K562 (cell line): ENCODE measurements around the gene YIPF5. TPM values are rescaled to one million over a fixed set of nuclear protein-coding genes. Genes with fewer than 3 reads are reported as not detected.

Experiments
- ATAC-seq: fragments of 200-7000 bp; cut with Tn5 transposase; 3 replicates; pipeline ENCODE4 v1.9.1; 2020; ENCODE audit warnings: moderate library complexity
- BruUV-seq: library from RNA; stranded (reverse); fragments of 400-500 nt; replicated peaks from 2 replicates; lab custom pipeline; 2021; lab: Mats Ljungman, UMichigan
- CTCF ChIA-PET: fragments of 300-600 bp; formaldehyde crosslinking; extraction: SDS; loops from one replicate; lab custom pipeline; 2021; ENCODE audit warnings: low intra/inter-chr PET ratio; lab: Yijun Ruan, JAX
- POLR2A ChIA-PET: fragments of 300-600, 350-650 bp; sonication (Branson Sonifier 250); formaldehyde crosslinking; extraction: SDS; loops from one replicate; lab custom pipeline; 2021; ENCODE audit warnings: antibody characterized with exemption, inconsistent platforms; lab: Yijun Ruan, JAX
- DNase-seq, 4 experiments: peaks; one replicate each; pipeline versions ENCODE4 v3.0.0 to v3.0.0-alpha.2; 2011 to 2018; ENCODE audit warnings: low spot score in 3 of 4, mixed read lengths in 3 of 4; ENCODE audit errors: extremely low read depth in 1 of 4
- FAIRE-seq: peaks from 2 replicates; lab custom pipeline; 2011; peaks lifted over from hg19 to GRCh38; lab: Jason Lieb, UNC
- H2AFZ ChIP-seq: 2 replicates; pipeline ENCODE4 v1.6.0; 2011; ENCODE audit warnings: low read depth, low read length, control low read depth, inconsistent platforms
- H3K27ac ChIP-seq: fragments of 200-600 bp; 3 replicates; pipeline ENCODE4 v1.8.0; 2011; ENCODE audit warnings: low read depth, mild to moderate bottlenecking, control low read depth, inconsistent platforms, low read length, moderate library complexity, mixed read lengths; ENCODE audit errors: extremely low read depth
- H3K27me3 ChIP-seq, 2 experiments: fragments of 300-600 bp in 1 of 2; 2 replicates in 1 of 2; 3 replicates in 1 of 2; pipeline versions ENCODE4 v1.6.0 to v1.8.0; 2011; ENCODE audit warnings: inconsistent platforms in 2 of 2, low read length in 2 of 2, mild to moderate bottlenecking in 1 of 2, mixed read lengths in 1 of 2, moderate library complexity in 1 of 2; ENCODE audit not compliant: control insufficient read depth in 2 of 2, insufficient read depth in 2 of 2
- H3K36me3 ChIP-seq: fragments of 300-600 bp; 3 replicates; pipeline ENCODE4 v1.8.0; 2011; ENCODE audit warnings: mild to moderate bottlenecking, low read length, inconsistent platforms; ENCODE audit not compliant: control insufficient read depth, insufficient read depth
- H3K4me1 ChIP-seq, 2 experiments: fragments of 200-600 bp in 1 of 2; replicated peaks in 1 of 2; 2 replicates in 1 of 2; 3 replicates in 1 of 2; pipeline versions ENCODE4 v1.5.1 to v1.8.0; 2011; ENCODE audit warnings: inconsistent platforms in 2 of 2, low read length in 2 of 2, mild to moderate bottlenecking in 1 of 2, mixed read lengths in 1 of 2, moderate library complexity in 1 of 2; ENCODE audit not compliant: control insufficient read depth in 2 of 2, insufficient read depth in 2 of 2
- H3K4me2 ChIP-seq: 2 replicates; pipeline ENCODE4 v1.6.1; 2011; ENCODE audit warnings: low read length, control low read depth, inconsistent platforms, mixed read lengths; ENCODE audit not compliant: insufficient read depth
- H3K4me3 ChIP-seq: fragments of 200-600 bp; sonication (generic), shearing (Covaris generic); 2 replicates; pipeline ENCODE4 v1.5.1; 2016; ENCODE audit warnings: control low read depth, inconsistent platforms
- H3K79me2 ChIP-seq: fragments of 200-600 bp; 3 replicates; pipeline ENCODE4 v1.8.0; 2011; ENCODE audit warnings: low read length, inconsistent platforms; ENCODE audit not compliant: control insufficient read depth, insufficient read depth
- H3K9ac ChIP-seq, 2 experiments: 2 replicates each; pipeline versions ENCODE4 v1.6.0 to v1.6.1; 2011; ENCODE audit warnings: low read depth in 2 of 2, low read length in 2 of 2, control low read depth in 1 of 2, inconsistent platforms in 1 of 2, mild to moderate bottlenecking in 1 of 2, mixed read lengths in 1 of 2; ENCODE audit not compliant: insufficient read depth in 1 of 2
- H3K9me1 ChIP-seq: one replicate; pipeline ENCODE4 v1.6.0; 2011; ENCODE audit warnings: inconsistent platforms, mild to moderate bottlenecking, low read length, moderate library complexity; ENCODE audit not compliant: control insufficient read depth, insufficient read depth
- H3K9me3 ChIP-seq: replicated peaks from 2 replicates; pipeline ENCODE4 v1.5.1; 2011; ENCODE audit warnings: low read depth, low read length, inconsistent platforms; ENCODE audit not compliant: control insufficient read depth, insufficient read depth
- H4K20me1 ChIP-seq: replicated peaks from 2 replicates; pipeline ENCODE4 v1.6.1; 2011; ENCODE audit warnings: low read length, inconsistent platforms, mixed read lengths; ENCODE audit not compliant: control insufficient read depth, insufficient read depth
- ARNT ChIP-seq, 2 experiments: fragments of 450-650 bp; IDR thresholded peaks; 2 replicates each; pipeline ENCODE4 v1.6.1; 2016; ENCODE audit warnings: mild to moderate bottlenecking in 1 of 2
- MLX ChIP-seq, 2 experiments: fragments of 450-650 bp in 1 of 2; sonication (generic) in 1 of 2; formaldehyde crosslinking; conservative IDR thresholded peaks; 2 replicates each; pipeline versions ENCODE4 v1.4.0 to v1.8.1; 2020 to 2022; ENCODE audit warnings: mild to moderate bottlenecking in 1 of 2, missing genetic modification reagents in 1 of 2
- MTA1 ChIP-seq: fragments of 450-650 bp; IDR thresholded peaks from 2 replicates; pipeline ENCODE4 v1.6.1; 2017; ENCODE audit warnings: borderline replicate concordance
- NBN ChIP-seq: fragments of 450-650 bp; IDR thresholded peaks from 2 replicates; pipeline ENCODE4 v1.6.1; 2016; ENCODE audit warnings: low read depth, mild to moderate bottlenecking
- NRF1 ChIP-seq, 2 experiments: fragments of 450-650 bp; IDR thresholded peaks in 1 of 2; conservative IDR thresholded peaks in 1 of 2; 2 replicates each; pipeline ENCODE4 v1.6.1; 2014; ENCODE audit warnings: mild to moderate bottlenecking in 2 of 2
- RNF2 ChIP-seq: sonication (generic); IDR thresholded peaks from 2 replicates; pipeline ENCODE4 v1.6.1; 2016
- SIX5 ChIP-seq, 2 experiments: IDR thresholded peaks; 2 replicates each; pipeline ENCODE4 v1.6.1; 2011; ENCODE audit warnings: low read length in 2 of 2, borderline replicate concordance in 1 of 2, low read depth in 1 of 2, mild to moderate bottlenecking in 1 of 2, moderate library complexity in 1 of 2; ENCODE audit not compliant: insufficient read depth in 1 of 2
- WGBS: fragments of 100-300 bp; shearing (Covaris generic); methylation state at CpG from one replicate; pipeline ENCODE4 v1.1.6; 2016; ENCODE audit warnings: low coverage, mixed read lengths; ENCODE audit not compliant: insufficient coverage; ENCODE audit errors: missing lambda C conversion rate; 5-methylcytosine and 5-hydroxymethylcytosine counted together
- in situ Hi-C: fragments of 300-500 bp; cut with MboI; formaldehyde crosslinking; loops from 4 replicates; pipeline ENCODE4 v1.15.0; 2018; ENCODE audit warnings: inconsistent platforms, mixed read lengths
- intact Hi-C: fragments of 100-400 bp; cut with micrococcal nuclease; formaldehyde crosslinking; loops from 2 replicates; pipeline ENCODE4 v1.14.2; 2022
- polyA plus RNA-seq, 8 experiments: library from polyadenylated mRNA; depleted of rRNA in 4 of 8; stranded (reverse) in 5 of 8; unstranded in 3 of 8; fragments of >200 nt; fragmentation: Nextera tagmentation in 2 of 8; fragmentation: Illumina TruSeq in 1 of 8; extraction: Ambion mirVana in 2 of 8; extraction: Trizol in 1 of 8; gene quantifications; 2 replicates each; pipeline versions ENCODE4 v1.2.1 to v1.2.3, GENCODE V29; 2011 to 2014; ENCODE audit warnings: inconsistent platforms in 1 of 8, missing spikeins in 1 of 8
- total RNA-seq, 7 experiments: library from RNA; depleted of rRNA in 6 of 7; stranded (reverse); fragments of >200 nt in 6 of 7; fragmentation: Illumina TruSeq in 2 of 7; extraction: Trizol in 2 of 7; gene quantifications; 2 replicates each; pipeline versions ENCODE4 v1.2.1 to v1.2.3, GENCODE V29; 2011 to 2021; ENCODE audit warnings: low replicate concordance in 1 of 7
- TF ChIP-seq, protein P1 (sequence below): sonication (generic); formaldehyde crosslinking; IDR thresholded peaks from 2 replicates; pipeline ENCODE4 v1.8.0; 2022; ENCODE audit warnings: mild to moderate bottlenecking, missing genetic modification reagents

Gene YIPF5
- total and polyA plus RNA-seq, 9 of the 15 experiments (the other 6 are each of a cell fraction or from before 2014, with no cell fraction given), result 12.1 to 52.9 (median 33.7) TPM

DNA sequence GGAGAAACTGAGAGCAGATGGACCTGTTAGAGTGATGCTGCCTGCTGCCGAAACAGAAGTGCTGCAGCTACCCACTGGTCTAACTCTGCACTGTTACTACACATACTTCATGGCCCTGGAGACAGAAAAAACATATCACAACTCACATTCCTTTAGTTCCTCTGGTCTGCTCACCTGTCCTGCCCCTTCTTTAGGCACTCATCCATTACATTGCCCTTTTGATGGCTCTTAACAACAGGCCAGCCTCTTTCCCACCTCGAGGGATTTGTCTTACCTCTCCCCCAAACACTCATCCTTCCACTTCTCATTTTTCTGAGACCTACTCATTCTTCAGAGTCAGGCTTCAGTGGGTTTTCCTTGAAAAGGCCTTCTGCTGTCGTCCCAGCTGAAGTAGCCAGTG is 49.4 kb upstream of the YIPF5 start:
- TF ChIP-seq, protein P1, sequence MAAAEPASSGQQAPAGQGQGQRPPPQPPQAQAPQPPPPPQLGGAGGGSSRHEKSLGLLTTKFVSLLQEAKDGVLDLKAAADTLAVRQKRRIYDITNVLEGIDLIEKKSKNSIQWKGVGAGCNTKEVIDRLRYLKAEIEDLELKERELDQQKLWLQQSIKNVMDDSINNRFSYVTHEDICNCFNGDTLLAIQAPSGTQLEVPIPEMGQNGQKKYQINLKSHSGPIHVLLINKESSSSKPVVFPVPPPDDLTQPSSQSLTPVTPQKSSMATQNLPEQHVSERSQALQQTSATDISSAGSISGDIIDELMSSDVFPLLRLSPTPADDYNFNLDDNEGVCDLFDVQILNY (CRISPR knock-in tag), result no peak
- TF ChIP-seq NRF1 (conservative IDR thresholded peaks at IDR 0.05 in 1 of 2, IDR thresholded peaks at IDR 0.05 in 1 of 2) (no peak), MLX (CRISPR knock-in tag; conservative IDR thresholded peaks at IDR 0.05) (no peak), ARNT (IDR thresholded peaks at IDR 0.05) (no peak), NBN (no peak), RNF2 (no peak), MTA1 (no peak), SIX5 (IDR thresholded peaks at IDR 0.05; ENCODE audit: borderline replicate concordance in 1 of 2, insufficient read depth in 1 of 2, low read depth in 1 of 2, low read length in 2 of 2) (no peak)
- H3K4me2 ChIP-seq, result no peak overlapping the region
- DNase-seq (no peak), ATAC-seq (no peak), FAIRE-seq (no peak)
- in situ Hi-C loops (loop anchor here (25.0 kb wide), 1 partner anchor 1842 kb away; no protein-coding TSS in a partner anchor), intact Hi-C loops (no loop called here)
- no peaks in the 10 kb centered on the region for H3K9me1 ChIP-seq
- ChIA-PET CTCF (no interaction called here), POLR2A (no interaction called here)
- no peak overlapping the region for H3K27ac ChIP-seq
- no peak overlapping the region for H3K4me3 ChIP-seq
- H3K9ac ChIP-seq, result no peak overlapping the region
- H4K20me1 ChIP-seq, result no peaks in the 10 kb centered on the region
- H3K4me1 ChIP-seq, result no peaks in the 10 kb centered on the region
- no TSS peak for BruUV-seq
- H3K9me3 ChIP-seq, result no peaks in the 10 kb centered on the region
- 0% methylated on average over 3 of the region's 3 CpGs for WGBS
- H3K79me2 ChIP-seq, result no peaks in the 10 kb centered on the region
- no peaks in the 10 kb centered on the region for H3K27me3 ChIP-seq
- H3K36me3 ChIP-seq, result no peaks in the 10 kb centered on the region
- no peak overlapping the region for H2AFZ ChIP-seq
